ENCODE data around the gene MET. TPM values are rescaled to one million over a fixed set of nuclear protein-coding genes. Genes with fewer than 3 reads are reported as not detected.
"Not testable (repeated sequence)": the region's sequence is repeated elsewhere in the genome, so short reads cannot be mapped to it uniquely, and the experiment has no call there.

The MET gene
- total RNA-seq, 1 donor from 2014 or later: 7.0 TPM

DNA sequence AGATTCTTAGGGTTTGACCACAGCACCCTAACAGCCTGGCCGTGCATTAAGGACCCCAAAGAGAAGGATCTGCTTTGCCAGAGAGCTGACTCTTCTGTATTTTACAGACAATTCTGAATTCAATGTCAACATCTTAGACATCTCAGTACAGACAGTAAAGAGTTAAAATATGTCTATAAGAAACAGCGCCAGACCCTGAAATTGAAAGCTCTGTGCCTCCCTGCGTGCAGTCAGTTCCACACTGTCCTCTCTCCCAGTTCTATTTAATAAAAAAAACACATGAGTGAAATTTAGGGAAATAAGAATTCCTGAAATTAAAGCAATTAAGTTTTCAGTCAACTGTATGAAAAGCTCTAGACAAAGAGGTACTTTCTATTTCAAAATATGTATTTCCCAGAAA, 45.1 kb downstream of the MET start:
- Histone ChIP-seq H3K36me3 (no peaks in the 10 kb centered on the region), H3K27ac (no peak overlapping the region), H3K4me2 (no peak overlapping the region), H3K9me3 (ENCODE audit: low read depth) (no peaks in the 10 kb centered on the region), H3K9ac (no peak overlapping the region), H3K4me1 (no peaks in the 10 kb centered on the region), H3K4me3 (no peak overlapping the region), H3K27me3 (no peaks in the 10 kb centered on the region), H2AFZ (replicated peaks) (no peak overlapping the region), H3F3A (ENCODE audit: low read depth) (no peaks in the 10 kb centered on the region), H4K20me1 (ENCODE audit: low read depth) (no peaks in the 10 kb centered on the region), H3K79me2 (ENCODE audit: low read depth) (no peaks in the 10 kb centered on the region)
- Mint-ChIP-seq H3K36me3 (no peaks in the 10 kb centered on the region), H3K9me3 (peaks cover under 1% of the 10 kb centered on the region), H3K27me3 (ENCODE audit: insufficient read depth, low read depth) (peaks cover 2% of the 10 kb centered on the region), H3K4me1 (peaks cover 2% of the 10 kb centered on the region), H3K27ac (no peak overlapping the region), H3K4me3 (no peak overlapping the region)
- no peak for TF ChIP-seq EZH2phosphoT487 (IDR thresholded peaks at IDR 0.05)
- TF ChIP-seq EZH2 (IDR thresholded peaks at IDR 0.05): no peak
- TF ChIP-seq, protein P1, sequence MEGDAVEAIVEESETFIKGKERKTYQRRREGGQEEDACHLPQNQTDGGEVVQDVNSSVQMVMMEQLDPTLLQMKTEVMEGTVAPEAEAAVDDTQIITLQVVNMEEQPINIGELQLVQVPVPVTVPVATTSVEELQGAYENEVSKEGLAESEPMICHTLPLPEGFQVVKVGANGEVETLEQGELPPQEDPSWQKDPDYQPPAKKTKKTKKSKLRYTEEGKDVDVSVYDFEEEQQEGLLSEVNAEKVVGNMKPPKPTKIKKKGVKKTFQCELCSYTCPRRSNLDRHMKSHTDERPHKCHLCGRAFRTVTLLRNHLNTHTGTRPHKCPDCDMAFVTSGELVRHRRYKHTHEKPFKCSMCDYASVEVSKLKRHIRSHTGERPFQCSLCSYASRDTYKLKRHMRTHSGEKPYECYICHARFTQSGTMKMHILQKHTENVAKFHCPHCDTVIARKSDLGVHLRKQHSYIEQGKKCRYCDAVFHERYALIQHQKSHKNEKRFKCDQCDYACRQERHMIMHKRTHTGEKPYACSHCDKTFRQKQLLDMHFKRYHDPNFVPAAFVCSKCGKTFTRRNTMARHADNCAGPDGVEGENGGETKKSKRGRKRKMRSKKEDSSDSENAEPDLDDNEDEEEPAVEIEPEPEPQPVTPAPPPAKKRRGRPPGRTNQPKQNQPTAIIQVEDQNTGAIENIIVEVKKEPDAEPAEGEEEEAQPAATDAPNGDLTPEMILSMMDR (IDR thresholded peaks at IDR 0.05): no peak
- DNase-seq (ENCODE audit: low spot score): no peak

DNA sequence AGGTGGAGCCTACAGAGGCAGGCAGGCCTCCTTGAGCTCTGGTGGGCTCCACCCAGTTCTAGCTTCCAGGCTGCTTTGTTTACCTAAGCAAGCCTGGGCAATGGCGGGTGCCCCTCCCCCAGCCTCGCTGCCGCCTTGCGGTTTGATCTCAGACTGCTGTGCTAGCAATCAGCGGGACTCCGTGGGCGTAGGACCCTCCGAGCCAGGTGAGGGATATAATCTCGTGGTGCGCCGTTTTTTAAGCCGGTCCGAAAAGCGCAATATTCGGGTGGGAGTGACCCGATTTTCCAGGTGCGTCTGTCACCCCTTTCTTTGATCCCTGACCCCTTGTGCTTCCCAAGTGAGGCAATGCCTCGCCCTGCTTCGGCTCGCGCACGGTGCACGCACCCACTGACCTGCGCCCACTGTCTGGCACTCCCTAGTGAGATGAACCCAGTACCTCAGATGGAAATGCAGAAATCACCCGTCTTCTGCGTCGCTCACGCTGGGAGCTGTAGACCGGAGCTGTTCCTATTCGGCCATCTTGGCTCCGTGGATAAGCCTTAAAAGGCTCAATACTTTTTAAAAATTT, 52.0 kb downstream of the MET start:
- H3K9me3 Mint-ChIP-seq; H3K27ac ChIP-seq; H3K27me3 ChIP-seq; H3F3A ChIP-seq (ENCODE audit: low read depth); H3K4me3 Mint-ChIP-seq; H3K79me2 ChIP-seq (ENCODE audit: low read depth); H3K4me1 ChIP-seq; H3K9ac ChIP-seq; DNase-seq (ENCODE audit: low spot score); H3K4me2 ChIP-seq; H4K20me1 ChIP-seq (ENCODE audit: low read depth); H3K9me3 ChIP-seq (ENCODE audit: low read depth); H3K27ac Mint-ChIP-seq; H3K36me3 ChIP-seq; H3K27me3 Mint-ChIP-seq (ENCODE audit: insufficient read depth, low read depth); H3K4me1 Mint-ChIP-seq; H3K36me3 Mint-ChIP-seq; H3K4me3 ChIP-seq: not testable (repeated sequence)
- peak overlapping the region; percentile 11 for H2AFZ ChIP-seq (replicated peaks)

DNA sequence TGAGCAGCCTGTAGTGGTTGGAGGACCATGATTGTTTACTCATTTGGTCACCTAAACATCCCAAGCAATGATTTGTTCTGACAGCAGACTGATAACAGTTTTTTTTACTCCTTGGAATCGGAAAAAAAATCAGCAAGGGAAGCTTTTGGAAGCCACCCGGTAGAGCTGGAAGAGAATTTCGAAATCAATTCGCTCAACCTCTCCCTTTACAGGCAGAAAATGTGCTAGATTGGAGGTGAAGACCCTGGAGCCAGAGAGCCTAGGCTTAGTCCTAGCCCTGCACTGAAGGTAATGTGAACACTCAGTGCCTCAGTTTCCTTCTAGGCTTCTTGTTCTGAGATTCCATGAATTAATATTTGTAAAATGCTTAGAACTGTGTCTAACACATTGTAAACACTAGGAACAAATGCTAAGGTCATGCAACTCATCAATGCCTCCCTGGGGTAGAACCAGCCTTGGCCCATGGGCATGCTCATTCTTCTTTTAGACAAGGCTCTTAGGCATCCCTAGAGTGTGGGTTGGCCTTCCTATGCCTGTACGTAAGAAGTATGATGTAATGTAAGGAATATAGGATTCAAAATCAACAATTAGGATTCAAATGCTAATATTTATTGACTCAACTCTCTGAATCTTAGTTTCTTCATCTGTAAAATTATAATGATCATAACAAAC, 52.7 kb downstream of the MET start:
- H3K4me3 ChIP-seq: no peak overlapping the region
- TF ChIP-seq, protein P1 (IDR thresholded peaks at IDR 0.05): no peak
- TF ChIP-seq EZH2phosphoT487 (IDR thresholded peaks at IDR 0.05) (no peak), EZH2 (IDR thresholded peaks at IDR 0.05) (no peak)
- Mint-ChIP-seq H3K4me1 (no peaks in the 10 kb centered on the region), H3K36me3 (no peaks in the 10 kb centered on the region), H3K9me3 (no peaks in the 10 kb centered on the region), H3K4me3 (no peak overlapping the region), H3K27me3 (ENCODE audit: insufficient read depth, low read depth) (peaks cover 3% of the 10 kb centered on the region), H3K27ac (no peak overlapping the region)
- H3K4me1 ChIP-seq: no peaks in the 10 kb centered on the region
- no peaks in the 10 kb centered on the region for H3K27me3 ChIP-seq
- no peaks in the 10 kb centered on the region for H3K36me3 ChIP-seq
- DNase-seq (ENCODE audit: low spot score): no peak
- no peaks in the 10 kb centered on the region for H3F3A ChIP-seq (ENCODE audit: low read depth)
- H3K9ac ChIP-seq: no peak overlapping the region
- H2AFZ ChIP-seq (replicated peaks): peak overlapping the region; percentile 11
- H3K79me2 ChIP-seq (ENCODE audit: low read depth): no peaks in the 10 kb centered on the region
- H4K20me1 ChIP-seq (ENCODE audit: low read depth): no peaks in the 10 kb centered on the region
- no peak overlapping the region for H3K4me2 ChIP-seq
- no peak overlapping the region for H3K27ac ChIP-seq
- H3K9me3 ChIP-seq (ENCODE audit: low read depth): no peaks in the 10 kb centered on the region

DNA sequence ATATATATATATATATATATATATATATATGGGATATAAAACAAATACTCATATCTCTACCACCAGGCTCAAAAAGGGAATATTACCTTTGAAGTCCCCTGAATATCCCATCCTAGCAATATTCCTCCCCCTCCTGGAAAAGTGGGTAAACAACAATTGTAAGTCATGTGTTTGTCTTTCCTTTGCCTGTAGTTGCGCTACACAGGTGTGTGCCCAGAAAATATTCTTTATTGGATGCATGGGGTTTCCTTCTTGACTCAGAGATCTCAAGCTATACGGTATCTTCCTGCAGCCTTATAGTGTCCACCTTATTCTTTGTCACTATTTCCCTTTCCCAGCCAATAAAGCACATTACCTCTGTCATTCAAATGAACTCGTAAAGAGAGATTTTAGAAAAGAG, 54.2 kb downstream of the MET start:
- no peak for DNase-seq (ENCODE audit: low spot score)
- H3K9me3 Mint-ChIP-seq: no peaks in the 10 kb centered on the region
- H3K4me3 Mint-ChIP-seq: no peak overlapping the region
- no peak overlapping the region for H3K27ac Mint-ChIP-seq
- Histone ChIP-seq H2AFZ (replicated peaks) (no peak overlapping the region), H3K9me3 (ENCODE audit: low read depth) (no peaks in the 10 kb centered on the region), H3K4me3 (no peak overlapping the region), H4K20me1 (ENCODE audit: low read depth) (no peaks in the 10 kb centered on the region), H3K27ac (no peak overlapping the region), H3K27me3 (no peaks in the 10 kb centered on the region), H3K36me3 (no peaks in the 10 kb centered on the region), H3K4me1 (no peaks in the 10 kb centered on the region), H3K79me2 (ENCODE audit: low read depth) (no peaks in the 10 kb centered on the region), H3K9ac (no peak overlapping the region), H3F3A (ENCODE audit: low read depth) (no peaks in the 10 kb centered on the region), H3K4me2 (no peak overlapping the region)
- no peaks in the 10 kb centered on the region for H3K4me1 Mint-ChIP-seq
- TF ChIP-seq EZH2phosphoT487 (IDR thresholded peaks at IDR 0.05) (no peak), EZH2 (IDR thresholded peaks at IDR 0.05) (no peak)
- TF ChIP-seq, protein P1 (IDR thresholded peaks at IDR 0.05): no peak
- no peaks in the 10 kb centered on the region for H3K36me3 Mint-ChIP-seq
- H3K27me3 Mint-ChIP-seq (ENCODE audit: insufficient read depth, low read depth): peaks cover 3% of the 10 kb centered on the region
